Smooth muscle cell (in vitro differentiated cells): ENCODE data around the gene ARID3B. TPM values are rescaled to one million over a fixed set of nuclear protein-coding genes. Genes with fewer than 3 reads are reported as not detected.

Experiments used
- DNase-seq: peaks from one replicate; lab custom pipeline; 2025; ENCODE audit not compliant: unreplicated experiment; lab: John Stamatoyannopoulos, UW
- H2AFZ ChIP-seq: fragments of 200-600 bp; sonication (generic); 2 replicates; pipeline ENCODE4 v1.6.0; 2016; ENCODE audit warnings: antibody characterized with exemption, low read depth, mild to moderate bottlenecking
- H3F3A ChIP-seq: fragments of 200-600 bp; sonication (generic); 2 replicates; pipeline ENCODE4 v1.6.0; 2017; ENCODE audit warnings: antibody characterized with exemption, low read depth
- H3K27ac ChIP-seq: fragments of 200-600 bp; sonication (generic); 2 replicates; pipeline ENCODE4 v1.5.1; 2016; ENCODE audit warnings: low read depth, mild to moderate bottlenecking
- H3K27me3 ChIP-seq: fragments of 200-600 bp; sonication (generic); 2 replicates; pipeline ENCODE4 v1.6.1; 2016; ENCODE audit warnings: low read depth, mild to moderate bottlenecking
- H3K36me3 ChIP-seq: fragments of 200-600 bp; sonication (generic); 2 replicates; pipeline ENCODE4 v1.5.1; 2016; ENCODE audit warnings: low read depth
- H3K4me1 ChIP-seq: fragments of 200-600 bp; sonication (generic); 2 replicates; pipeline ENCODE4 v1.5.1; 2016; ENCODE audit warnings: low read depth
- H3K4me2 ChIP-seq: fragments of 200-600 bp; sonication (generic); 2 replicates; pipeline ENCODE4 v1.6.0; 2016; ENCODE audit warnings: mild to moderate bottlenecking
- H3K4me3 ChIP-seq: fragments of 200-600 bp; sonication (generic); 2 replicates; pipeline ENCODE4 v1.5.1; 2016; ENCODE audit warnings: mild to moderate bottlenecking
- H3K79me2 ChIP-seq: fragments of 200-600 bp; sonication (generic); 2 replicates; pipeline ENCODE4 v1.6.0; 2016; ENCODE audit warnings: low read depth, mild to moderate bottlenecking
- H3K9ac ChIP-seq: fragments of 200-600 bp; sonication (generic); 2 replicates; pipeline ENCODE4 v1.6.0; 2016; ENCODE audit warnings: low read depth
- H3K9me3 ChIP-seq: fragments of 200-600 bp; sonication (generic); replicated peaks from 2 replicates; pipeline ENCODE4 v1.5.1; 2016; ENCODE audit warnings: low read depth
- H4K20me1 ChIP-seq: fragments of 200-600 bp; sonication (generic); 2 replicates; pipeline ENCODE4 v1.6.0; 2016; ENCODE audit warnings: low read depth
- CTCF ChIP-seq: fragments of 200-600 bp; sonication (generic); IDR thresholded peaks from 2 replicates; pipeline ENCODE4 v1.5.1; 2017; ENCODE audit warnings: borderline replicate concordance, mild to moderate bottlenecking, antibody characterized with exemption; ENCODE audit not compliant: insufficient read depth, poor library complexity, severe bottlenecking
- WGBS: methylation state at CpG from one replicate; pipeline ENCODE4 v1.1.7; 2016; ENCODE audit warnings: low lambda C conversion rate; 5-methylcytosine and 5-hydroxymethylcytosine counted together
- polyA plus RNA-seq: library from polyadenylated mRNA; unstranded; fragments of >200 nt; fragmentation: Nextera tagmentation; extraction: Ambion mirVana; gene quantifications from 2 replicates; pipeline ENCODE4 v1.2.1, GENCODE V29; 2016
- total RNA-seq: library from RNA; depleted of rRNA; stranded (reverse); fragments of >200 nt; gene quantifications from 2 replicates; pipeline ENCODE4 v1.2.3, GENCODE V29; 2014

Gene ARID3B
- total RNA-seq (7.2 and 7.3 TPM in 2 replicates), polyA plus RNA-seq (7.7 and 17.9 TPM in 2 replicates)

- no peaks in the 10 kb centered on the region for H3K9me3 ChIP-seq
- H2AFZ ChIP-seq: peak within 1 kb of the TSS; percentile 81
- H3F3A ChIP-seq: peaks cover 32% of the 10 kb centered on the region
- DNase-seq: peak; percentile 91
- peaks cover 25% of the 10 kb centered on the region for H3K4me1 ChIP-seq
- H3K27me3 ChIP-seq: no peaks in the 10 kb centered on the region
- H3K27ac ChIP-seq: peak within 1 kb of the TSS; percentile 76
- peaks cover 41% of the 10 kb centered on the region for H4K20me1 ChIP-seq
- WGBS: under 1% methylated on average over 51 of the region's 73 CpGs
- peak within 1 kb of the TSS; percentile 96 for H3K4me2 ChIP-seq
- peak within 1 kb of the TSS; percentile 84 for H3K9ac ChIP-seq
- H3K36me3 ChIP-seq: no peaks in the 10 kb centered on the region
- TF ChIP-seq CTCF: no peak
- peaks cover 7% of the 10 kb centered on the region for H3K79me2 ChIP-seq
- H3K4me3 ChIP-seq: peak within 1 kb of the TSS; percentile 95
Measured at GRCh38 chr15:74540761-74541493, at the start of gene ARID3B. TSS of gene ARID3B (plus strand) at chr15:74541220. CDS start at chr15:74543937, 2,717 bp downstream.

GRCh38 chr15:74496648-74497047 lies 44.4 kb upstream of the ARID3B start:
- no peak overlapping the region for H3K9ac ChIP-seq
- no peak overlapping the region for H3K27ac ChIP-seq
- no peak overlapping the region for H3K4me2 ChIP-seq
- no peak overlapping the region for H2AFZ ChIP-seq
- no peaks in the 10 kb centered on the region for H3K4me1 ChIP-seq
- no peak for TF ChIP-seq CTCF
- 91% methylated on average over 3 of the region's 3 CpGs for WGBS
- DNase-seq: no peak
- H3K9me3 ChIP-seq: no peaks in the 10 kb centered on the region
- H3K27me3 ChIP-seq: no peaks in the 10 kb centered on the region
- H4K20me1 ChIP-seq: no peaks in the 10 kb centered on the region
- no peaks in the 10 kb centered on the region for H3K36me3 ChIP-seq
- no peaks in the 10 kb centered on the region for H3F3A ChIP-seq
- H3K4me3 ChIP-seq: no peak overlapping the region
- H3K79me2 ChIP-seq: no peaks in the 10 kb centered on the region

- no peaks in the 10 kb centered on the region for H3K79me2 ChIP-seq
- H3K36me3 ChIP-seq: no peaks in the 10 kb centered on the region
- H2AFZ ChIP-seq: no peak overlapping the region
- no peak overlapping the region for H3K4me2 ChIP-seq
- WGBS: 57% methylated on average over 2 of the region's 2 CpGs
- no peaks in the 10 kb centered on the region for H3K4me1 ChIP-seq
- H3K4me3 ChIP-seq: no peak overlapping the region
- H3K27ac ChIP-seq: no peak overlapping the region
- H3K9ac ChIP-seq: no peak overlapping the region
- no peak for TF ChIP-seq CTCF
- no peaks in the 10 kb centered on the region for H3K9me3 ChIP-seq
- DNase-seq: no peak
- H4K20me1 ChIP-seq: no peaks in the 10 kb centered on the region
- no peaks in the 10 kb centered on the region for H3K27me3 ChIP-seq
- H3F3A ChIP-seq: no peaks in the 10 kb centered on the region
Measured at GRCh38 chr15:74497584-74497983, 43.4 kb upstream of the ARID3B start.

GRCh38 chr15:74499366-74499765 lies 41.7 kb upstream of the ARID3B start:
- Histone ChIP-seq H3K27me3 (no peaks in the 10 kb centered on the region), H3K4me3 (no peak overlapping the region), H3K4me1 (no peaks in the 10 kb centered on the region), H3K79me2 (no peaks in the 10 kb centered on the region), H3K9me3 (no peaks in the 10 kb centered on the region), H3K4me2 (no peak overlapping the region), H3K9ac (no peak overlapping the region), H2AFZ (no peak overlapping the region), H3K27ac (no peak overlapping the region), H3K36me3 (no peaks in the 10 kb centered on the region), H3F3A (no peaks in the 10 kb centered on the region), H4K20me1 (no peaks in the 10 kb centered on the region)
- 90% methylated on average over 2 of the region's 2 CpGs for WGBS
- TF ChIP-seq CTCF: no peak
- no peak for DNase-seq
